HG02798 (cell line): ENCODE data around the gene DEF6.
"Not testable (repeated sequence)": the region's sequence is repeated elsewhere in the genome, so short reads cannot be mapped to it uniquely, and the experiment has no call there.

Source experiments
- ATAC-seq: cut with Tn5 transposase; IDR thresholded peaks from one replicate; pipeline ENCODE4 v1.9.1; 2021; ENCODE audit warnings: mild to moderate bottlenecking; ENCODE audit not compliant: unreplicated experiment, poor library complexity

The DEF6 gene

DNA sequence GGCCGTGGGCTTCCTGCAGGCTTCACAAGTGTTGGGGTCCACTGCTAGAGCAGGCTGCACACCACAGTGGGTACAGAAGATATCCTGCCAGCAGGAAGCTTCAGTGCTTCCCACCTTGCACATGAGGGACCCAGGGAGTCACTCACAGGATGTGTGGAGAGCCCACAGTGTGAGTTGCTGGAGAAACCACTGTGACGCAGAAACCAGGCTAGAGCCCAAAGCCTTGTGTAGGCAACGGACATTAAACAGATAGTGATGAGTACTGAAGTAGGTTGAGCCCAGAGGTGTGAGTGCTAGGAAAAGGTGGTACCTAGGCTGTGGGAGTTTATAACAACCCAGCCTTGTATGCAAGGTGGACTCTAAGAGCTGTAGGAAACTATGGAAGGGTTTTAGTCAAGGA, 18.9 kb upstream of the DEF6 start:
- no peak for ATAC-seq

DNA sequence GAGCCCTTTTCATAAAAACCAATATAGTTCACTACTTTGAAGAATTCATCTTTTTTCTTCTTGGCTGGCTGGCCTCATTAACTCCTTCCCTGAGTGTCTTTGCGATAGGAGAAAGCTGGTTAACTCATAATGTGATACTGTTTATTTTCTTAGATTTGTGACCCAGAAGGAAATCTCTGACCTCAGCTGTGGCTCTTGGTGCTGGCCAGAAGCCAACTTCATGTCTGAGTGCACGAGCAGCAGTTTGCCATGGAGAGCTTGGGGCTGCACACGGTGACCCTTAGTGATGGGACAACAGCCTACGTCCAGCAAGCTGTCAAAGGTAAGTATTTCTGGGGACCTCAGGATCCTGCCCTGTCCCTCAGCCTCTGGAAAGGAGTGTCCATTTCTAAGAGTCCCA, 16.7 kb upstream of the DEF6 start:
- no peak for ATAC-seq

DNA sequence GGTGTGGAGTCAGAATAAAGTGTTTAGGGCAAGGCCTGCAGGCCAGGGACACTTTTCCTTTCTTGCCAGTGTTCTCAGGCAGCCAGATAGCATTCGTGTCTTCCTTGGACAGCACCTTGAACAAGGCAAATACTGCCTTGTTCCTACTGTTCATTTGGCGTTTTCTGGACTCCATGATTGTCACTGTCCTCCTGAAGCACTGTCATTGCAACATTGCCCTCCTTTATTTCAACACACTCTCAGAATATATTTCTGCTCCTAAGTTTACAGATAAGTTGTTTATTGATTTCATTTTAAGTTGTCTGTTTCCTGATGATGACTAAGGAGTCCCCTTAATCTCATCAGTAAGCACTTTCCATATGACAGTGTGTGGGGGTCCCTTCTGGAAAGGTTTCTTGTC, 15.1 kb upstream of the DEF6 start:
- ATAC-seq: no peak

DNA sequence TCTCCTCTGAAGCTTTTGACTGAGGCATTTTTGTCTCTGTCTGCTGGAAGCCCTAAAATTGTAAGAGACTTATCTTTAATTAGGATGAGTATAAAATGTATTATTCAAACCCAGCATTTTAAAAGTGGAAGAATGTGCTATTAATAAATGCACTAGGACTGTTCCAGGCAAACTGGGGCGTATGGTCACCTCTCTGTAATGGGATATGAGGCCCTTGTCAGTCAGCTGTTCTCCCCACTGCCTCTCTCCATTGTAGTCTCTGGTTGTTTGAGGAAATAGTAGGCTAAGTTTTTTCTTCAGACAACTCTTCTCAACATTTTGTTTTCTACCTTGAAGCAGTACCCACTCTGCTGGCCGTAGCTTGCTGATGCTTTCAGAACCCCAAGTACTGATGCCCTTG, 14.3 kb upstream of the DEF6 start:
- no peak for ATAC-seq

DNA sequence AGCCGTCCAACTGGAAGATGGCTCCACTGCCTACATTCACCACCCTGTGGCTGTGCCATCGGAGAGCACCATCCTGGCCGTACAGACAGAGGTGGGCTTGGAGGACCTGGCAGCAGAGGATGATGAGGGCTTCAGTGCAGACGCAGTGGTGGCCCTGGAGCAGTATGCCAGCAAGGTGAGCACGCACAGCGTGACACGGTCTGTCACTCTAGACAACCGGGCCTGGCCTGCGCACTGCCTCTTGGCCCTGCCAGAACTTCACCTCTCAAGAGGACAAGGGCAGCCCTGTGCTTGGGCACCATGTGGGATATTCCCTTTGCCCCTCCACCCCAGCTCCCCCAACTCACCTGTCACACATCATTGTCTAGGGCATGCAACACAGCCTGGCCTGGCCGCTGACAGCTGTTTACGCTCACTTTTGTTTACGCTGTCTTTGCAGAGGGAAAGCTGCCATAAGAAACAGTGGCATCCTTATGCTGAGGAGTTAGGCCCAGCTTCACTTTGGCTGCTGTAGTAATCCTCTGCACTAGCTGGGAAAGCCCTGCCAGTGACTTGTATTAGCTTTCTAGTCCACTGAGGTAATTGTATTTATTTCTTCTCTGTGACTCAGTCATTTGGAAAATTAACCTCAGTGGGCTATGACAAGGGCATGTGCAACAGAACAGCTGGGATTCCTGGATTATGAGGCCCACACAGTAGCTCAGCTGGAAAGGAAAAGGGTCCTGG, 9.8 kb upstream of the DEF6 start:
- no peak for ATAC-seq

DNA sequence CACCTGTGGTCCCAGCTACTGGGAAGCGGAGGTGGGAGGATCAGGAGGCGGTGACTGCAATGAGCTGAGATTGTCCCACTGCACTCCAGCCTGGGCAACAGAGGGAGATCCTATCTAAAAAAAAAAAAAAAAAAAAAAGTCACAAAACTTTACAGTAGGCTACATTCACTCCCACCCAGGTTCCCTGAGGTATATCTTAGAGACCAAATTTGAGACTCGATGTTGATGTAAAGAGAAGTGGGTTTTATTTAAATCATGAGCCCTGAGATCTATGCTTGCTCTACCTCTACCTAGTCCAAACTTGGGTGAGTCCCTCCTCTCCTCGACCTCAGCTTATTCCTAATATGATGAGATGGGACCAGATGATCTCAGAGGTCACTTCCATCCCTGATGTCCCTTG, 8.8 kb upstream of the DEF6 start:
- ATAC-seq: no peak

DNA sequence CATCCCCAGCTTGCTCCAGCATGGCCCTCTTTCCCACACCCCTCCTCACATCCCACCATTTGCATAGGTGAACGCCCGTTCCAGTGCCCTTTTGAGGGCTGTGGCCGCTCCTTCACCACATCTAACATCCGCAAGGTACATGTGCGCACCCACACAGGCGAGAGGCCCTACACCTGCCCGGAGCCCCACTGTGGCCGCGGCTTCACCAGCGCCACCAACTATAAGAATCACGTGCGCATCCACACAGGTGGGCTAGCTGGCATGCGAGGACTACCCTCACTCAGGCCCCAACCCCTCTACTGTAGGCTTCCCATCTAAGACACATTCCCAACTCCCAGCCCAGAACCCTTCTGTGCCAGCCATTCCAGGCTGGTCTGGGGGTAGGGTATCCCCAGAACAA, 6.1 kb upstream of the DEF6 start:
- no peak for ATAC-seq

DNA sequence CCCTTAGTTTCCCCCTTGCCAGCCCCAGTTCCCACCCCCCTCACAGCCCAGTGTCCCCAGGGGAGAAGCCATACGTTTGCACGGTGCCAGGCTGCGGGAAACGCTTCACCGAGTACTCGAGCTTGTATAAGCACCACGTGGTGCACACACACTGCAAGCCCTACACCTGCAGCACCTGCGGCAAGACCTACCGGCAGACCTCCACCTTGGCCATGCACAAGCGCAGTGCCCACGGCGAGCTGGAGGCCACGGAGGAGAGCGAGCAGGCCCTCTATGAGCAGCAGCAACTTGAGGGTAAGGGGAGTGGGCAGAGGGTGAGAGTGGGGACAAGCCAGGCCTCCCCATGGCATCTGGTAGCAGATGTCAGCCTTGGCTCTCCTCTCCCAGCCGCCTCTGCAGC, 5.1 kb upstream of the DEF6 start:
- ATAC-seq: no peak

DNA sequence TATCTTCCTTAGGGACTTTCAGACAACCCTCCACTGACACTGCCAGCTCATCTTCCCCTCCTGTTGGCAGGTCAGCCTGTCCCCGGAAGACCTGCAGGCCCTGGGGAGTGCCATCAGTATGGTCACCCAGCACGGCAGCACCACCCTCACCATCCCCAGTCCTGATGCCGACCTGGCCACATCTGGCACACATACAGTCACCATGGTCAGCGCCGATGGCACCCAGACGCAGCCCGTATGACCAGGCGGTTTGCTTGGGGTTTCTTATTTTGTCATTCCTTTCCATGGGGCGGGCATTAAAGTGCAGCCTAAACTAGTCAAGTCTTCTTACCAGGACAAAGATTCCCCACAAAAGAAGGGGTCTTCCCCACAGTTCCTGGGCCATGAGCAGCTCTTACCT, 3.9 kb upstream of the DEF6 start:
- no peak for ATAC-seq

DNA sequence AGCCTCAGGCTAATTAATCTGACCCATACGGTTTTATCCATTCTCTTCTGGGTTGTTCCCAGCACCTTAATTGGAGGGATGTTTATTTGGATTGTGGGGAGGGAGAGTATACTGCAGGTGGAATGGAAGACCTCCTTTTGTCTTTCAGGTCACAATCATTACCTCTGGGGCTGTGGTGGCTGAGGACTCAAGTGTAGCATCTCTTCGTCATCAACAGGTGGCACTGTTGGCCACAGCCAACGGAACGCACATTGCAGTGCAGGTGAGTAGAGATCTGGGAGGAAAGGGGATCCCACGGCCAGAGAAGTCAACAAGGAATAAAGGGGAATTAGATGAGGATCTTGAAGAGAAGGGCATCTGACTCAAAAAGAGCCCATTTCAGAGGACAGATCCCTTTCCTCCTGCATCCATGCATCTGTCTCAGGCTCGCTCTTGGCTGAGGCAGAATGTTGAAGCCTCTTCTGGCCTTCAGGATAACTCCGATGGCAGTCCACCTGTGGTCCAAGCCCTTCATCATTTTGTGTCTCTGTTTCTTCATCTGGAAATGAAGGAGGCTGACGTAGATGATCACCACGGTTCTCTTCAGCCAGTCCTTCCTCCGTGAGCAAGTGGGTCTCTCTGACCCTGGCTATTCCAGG, 3.2 kb upstream of the DEF6 start:
- no peak for ATAC-seq

DNA sequence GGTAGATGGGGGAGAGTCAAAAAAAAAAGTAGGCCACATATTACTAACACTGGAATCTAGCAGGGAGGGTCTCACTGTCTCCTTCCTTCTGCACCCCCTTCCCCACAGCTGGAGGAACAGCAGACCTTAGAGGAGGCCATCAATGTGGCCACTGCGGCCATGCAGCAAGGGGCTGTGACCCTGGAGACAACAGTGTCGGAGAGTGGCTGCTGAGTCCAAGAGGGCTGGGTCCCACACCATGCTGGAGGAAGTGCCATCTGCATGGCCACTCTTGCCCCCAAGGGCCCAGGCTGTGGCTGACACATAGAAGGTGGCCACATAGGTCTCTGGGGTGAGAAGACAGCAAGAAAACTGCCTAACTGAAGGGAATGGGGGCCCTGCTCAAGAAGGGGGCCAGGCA, 2.6 kb upstream of the DEF6 start:
- ATAC-seq: no peak

DNA sequence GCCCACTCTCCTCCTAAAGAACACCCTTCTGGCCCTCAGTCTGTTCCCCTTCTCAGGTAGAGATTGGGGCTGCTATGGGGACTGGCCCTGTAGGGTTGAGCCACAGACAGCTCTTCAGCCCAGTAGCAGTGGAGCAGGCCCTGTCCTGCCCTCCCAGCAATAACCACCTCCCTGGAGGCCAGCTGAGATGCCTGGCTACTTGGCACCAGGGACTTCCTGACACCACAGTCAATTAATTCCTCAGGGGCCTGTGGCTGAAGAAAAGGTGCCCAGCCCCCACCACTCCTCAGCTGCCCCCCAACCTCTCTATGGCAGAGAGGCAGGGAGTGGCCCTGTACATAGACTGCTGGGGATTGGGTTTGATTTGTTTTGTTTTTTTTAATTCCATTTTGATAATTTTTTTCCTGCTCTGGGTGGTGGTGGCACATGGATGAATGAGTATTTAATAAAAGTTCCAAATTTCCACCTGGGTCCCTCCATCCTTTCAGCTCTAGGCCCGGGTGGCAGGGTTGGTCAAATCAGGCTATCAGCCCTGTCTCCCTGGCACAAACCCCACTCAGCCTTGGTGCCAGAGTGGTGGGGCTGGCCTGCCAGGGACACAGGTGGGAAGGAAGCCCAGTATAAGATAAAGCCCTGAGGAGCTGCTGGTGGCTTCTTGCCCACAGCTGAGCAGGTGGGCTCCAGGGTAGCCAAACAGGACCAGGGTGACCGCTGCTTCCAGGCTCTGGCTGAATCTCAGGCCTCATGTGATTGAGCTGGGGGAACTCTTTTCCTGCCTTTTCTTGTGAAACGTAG, 1.9 kb upstream of the DEF6 start:
- no peak for ATAC-seq

DNA sequence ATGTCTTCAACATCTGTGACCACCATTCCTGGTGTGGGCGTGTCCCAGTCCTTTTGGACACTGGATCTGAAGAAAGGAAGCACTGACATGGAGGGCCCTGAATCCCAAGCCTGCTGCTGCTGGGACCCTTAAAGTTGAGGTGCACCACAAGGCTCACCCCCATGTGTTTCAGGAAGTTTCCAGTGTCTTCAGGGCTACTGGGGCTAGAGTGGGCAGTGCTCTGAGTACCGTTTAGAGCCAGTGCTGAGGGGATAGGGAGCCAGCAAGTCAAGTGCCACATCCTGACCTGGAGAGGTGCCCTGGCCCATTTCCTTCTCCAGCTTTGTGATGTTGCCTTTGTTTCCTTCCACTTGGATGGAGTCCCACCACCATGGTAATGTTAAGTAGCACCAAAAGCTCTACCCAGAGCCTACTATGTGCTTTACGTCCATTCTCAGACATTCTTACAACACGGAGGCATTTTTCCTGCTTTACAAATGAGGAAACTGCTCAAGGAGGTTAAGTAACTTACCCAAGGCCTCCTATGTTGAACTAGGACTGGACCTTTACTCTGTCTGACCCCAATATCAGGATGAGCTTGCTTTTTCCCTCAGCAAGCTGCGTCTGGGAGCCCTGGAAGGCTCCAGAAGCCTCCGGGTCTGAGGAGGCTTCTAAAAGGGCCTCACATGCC, 552 bp upstream of the DEF6 start:
- no peak for ATAC-seq

DNA sequence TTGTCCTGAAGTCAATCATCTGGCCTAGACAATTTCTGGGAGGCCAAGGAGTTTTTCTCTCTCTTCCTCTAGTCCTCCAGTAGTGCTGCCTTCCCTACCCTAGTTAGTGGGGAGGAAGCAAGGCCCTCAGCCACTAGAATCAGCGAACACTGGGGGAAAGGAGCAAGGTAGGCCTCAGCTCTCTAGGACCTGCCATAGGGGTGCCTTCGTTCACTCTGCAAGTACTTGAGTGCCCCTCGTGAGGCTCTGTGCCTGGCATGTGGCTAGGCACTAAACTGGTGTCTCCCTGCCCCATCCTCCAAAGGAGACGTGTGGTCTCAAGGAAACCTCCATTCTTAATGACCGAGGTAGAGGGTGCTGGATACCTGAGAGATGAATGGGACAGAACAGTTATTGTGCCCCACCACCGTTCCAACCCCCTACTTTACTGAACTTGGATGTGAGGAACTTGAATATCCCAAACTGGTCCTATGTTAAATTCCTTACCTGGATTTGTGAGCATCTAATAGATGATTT, 1.1 kb downstream of the DEF6 start:
- ATAC-seq: no peak

DNA sequence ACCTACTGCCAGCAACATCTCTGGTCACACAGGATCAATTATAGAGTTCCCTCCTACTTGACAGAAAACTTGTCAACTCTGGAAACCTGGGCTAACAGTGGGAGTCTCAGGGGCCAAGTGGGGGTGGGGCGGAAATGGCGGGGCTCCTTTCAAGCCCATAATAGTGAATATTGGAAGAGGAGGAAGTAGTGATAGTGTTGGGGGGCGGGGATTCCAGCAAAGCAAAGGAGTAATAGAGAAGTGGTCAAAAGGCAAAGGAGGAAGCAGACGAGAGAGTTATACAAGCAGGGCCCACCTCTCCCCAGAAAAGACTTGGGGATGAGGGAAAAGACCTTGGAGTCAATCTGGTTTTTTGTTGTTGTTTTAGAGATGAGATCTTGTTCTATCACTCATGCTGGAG, 2.1 kb downstream of the DEF6 start:
- no peak for ATAC-seq

DNA sequence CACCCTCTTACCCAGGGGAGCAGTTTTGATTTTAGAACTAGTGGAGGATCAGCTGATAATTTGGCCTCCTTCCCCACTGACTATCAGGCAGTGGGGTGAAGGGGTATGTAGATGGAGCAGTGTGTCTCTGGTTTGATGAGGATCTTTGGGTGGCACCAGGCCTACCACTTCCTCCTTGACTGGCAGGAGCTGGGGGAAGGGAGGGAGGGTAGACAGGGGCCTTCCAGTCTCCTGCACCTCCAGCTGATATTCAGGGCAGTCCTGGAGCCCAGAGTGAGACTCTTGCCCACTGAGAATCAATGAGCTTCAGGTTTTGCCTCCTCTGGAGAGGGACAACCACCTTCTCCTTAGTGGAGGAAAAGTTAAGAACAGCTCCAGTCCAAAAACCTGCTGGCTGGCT, 3.2 kb downstream of the DEF6 start:
- no peak for ATAC-seq

DNA sequence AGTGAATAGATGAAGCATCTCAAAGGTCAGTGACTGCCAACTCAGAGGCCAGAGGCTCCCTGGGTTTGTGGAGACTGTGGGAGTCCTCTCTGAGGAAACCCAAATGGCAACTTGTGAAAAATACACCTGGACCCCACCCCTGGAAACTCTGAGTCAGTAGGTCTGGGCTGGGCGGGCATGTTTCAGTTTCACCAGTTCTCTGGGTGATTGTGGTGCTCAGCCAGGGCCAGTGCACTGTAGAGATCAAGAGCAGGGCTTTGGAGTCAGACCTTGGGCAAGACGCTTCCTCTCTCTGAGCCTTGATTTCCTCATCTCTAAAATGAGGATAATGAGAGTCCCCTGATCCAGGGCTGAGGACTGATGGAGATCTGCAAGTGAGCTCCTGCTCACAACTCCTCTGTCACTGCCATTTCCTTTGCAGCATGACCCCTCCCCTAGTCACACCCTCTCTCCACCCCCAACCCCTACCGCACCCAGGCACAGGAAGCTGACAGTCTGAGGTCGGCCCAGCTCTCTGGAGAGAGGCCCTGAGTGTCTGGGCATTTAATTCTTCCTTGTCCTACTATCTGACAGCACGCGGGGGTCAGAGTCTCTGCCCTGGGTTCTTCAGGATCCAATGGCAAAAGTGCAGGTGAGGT, 5.1 kb downstream of the DEF6 start:
- ATAC-seq: peak; percentile 84

DNA sequence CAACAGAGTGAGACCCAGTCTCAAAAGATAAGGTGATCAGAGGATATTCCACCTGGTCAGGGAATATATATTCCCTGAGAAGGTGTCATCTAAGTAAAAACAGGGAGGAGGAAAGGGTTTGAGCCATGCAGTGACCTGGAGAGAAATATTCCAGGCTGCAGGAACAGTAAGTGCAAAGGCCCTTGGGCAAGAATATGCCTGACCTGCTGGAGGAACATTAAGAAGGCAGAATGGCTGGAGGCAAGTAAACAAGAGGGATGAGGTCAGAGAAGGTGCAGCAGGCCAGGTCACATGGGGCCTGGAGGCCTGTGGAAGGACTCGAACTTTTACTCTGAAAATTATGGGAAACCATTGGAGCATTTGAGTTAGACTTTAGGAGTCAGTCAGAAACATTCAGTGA, 6.7 kb downstream of the DEF6 start:
- no peak for ATAC-seq

DNA sequence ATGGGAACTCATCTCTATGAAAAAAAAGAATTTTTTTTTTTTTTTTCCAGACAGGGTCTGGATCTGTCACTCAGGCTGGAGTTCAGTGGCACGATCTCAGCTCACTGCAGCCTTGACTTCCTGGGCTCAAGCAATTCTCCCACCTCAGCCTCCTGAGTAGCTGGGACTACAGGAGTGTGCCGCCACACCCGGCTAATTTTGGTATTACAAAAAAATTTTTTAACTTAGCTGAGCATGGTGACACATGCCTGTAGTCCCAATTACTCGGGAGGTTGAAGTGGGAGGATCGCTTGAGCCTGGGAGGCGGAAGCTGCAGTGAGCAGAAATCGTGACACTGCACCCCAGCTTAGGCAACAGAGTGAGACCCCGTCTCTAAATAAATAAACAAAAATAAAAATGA, 7.5 kb downstream of the DEF6 start:
- no peak for ATAC-seq

DNA sequence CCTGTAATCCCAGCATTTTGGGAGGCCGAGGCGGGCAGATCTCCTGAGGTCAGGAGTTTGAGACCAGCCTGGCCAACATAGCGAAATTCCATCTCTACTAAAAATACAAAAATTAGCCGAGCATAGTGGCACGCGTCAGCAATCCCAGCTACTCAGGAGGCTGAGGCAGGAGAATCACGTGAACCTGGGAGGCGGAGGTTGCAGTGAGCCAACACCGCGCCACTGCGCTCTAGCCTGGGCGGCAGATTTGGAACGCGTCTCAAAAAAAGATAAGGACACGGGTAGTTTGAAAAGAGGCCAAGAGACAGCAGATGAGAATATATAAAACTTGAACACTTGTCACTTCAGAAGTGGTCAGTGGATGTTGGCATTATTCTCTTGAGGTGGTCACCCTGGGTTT, 9.5 kb downstream of the DEF6 start:
- ATAC-seq: not testable (repeated sequence)
